Upper lobe of right lung (tissue), 1 donor: ENCODE data around the gene CIZ1. TPM values are rescaled to one million over a fixed set of nuclear protein-coding genes. Genes with fewer than 3 reads are reported as not detected.

Experiments used
- ATAC-seq: fragments of 200-7000 bp; cut with Tn5 transposase; one replicate; pipeline ENCODE4 v1.9.1; 2020; ENCODE audit warnings: mild to moderate bottlenecking, moderate library complexity
- DNase-seq: peaks from one replicate; pipeline ENCODE4 v3.0.0-alpha.2; 2020
- H3K27ac ChIP-seq: fragments of 200-600 bp; one replicate; pipeline ENCODE4 v1.8.0; 2022
- H3K27me3 ChIP-seq: fragments of 200-600 bp; one replicate; pipeline ENCODE4 v1.8.0; 2022; ENCODE audit warnings: mild to moderate bottlenecking
- H3K36me3 ChIP-seq: fragments of 200-600 bp; one replicate; pipeline ENCODE4 v1.8.0; 2022
- H3K4me1 ChIP-seq: fragments of 200-600 bp; one replicate; pipeline ENCODE4 v1.8.0; 2022
- H3K4me3 ChIP-seq: fragments of 200-600 bp; one replicate; pipeline ENCODE4 v1.8.0; 2022; ENCODE audit warnings: mild to moderate bottlenecking
- H3K9me3 ChIP-seq: fragments of 200-600 bp; one replicate; pipeline ENCODE4 v1.8.0; 2022
- intact Hi-C: fragments of 100-400 bp; cut with DNase I; formaldehyde crosslinking; loops from one replicate; pipeline ENCODE4 v1.11.0; 2022
- total RNA-seq: library from RNA; stranded (reverse); fragmentation: NEBNext Ultra II Directional; extraction: Animal tissue kit (Norgen Biotek cat#: 25700); gene quantifications from one replicate; pipeline ENCODE4 v1.2.1, GENCODE V29; 2021
- TF ChIP-seq, protein P1 (sequence below): fragments of 200-600 bp; IDR thresholded peaks from one replicate; pipeline ENCODE4 v1.8.0; 2022; ENCODE audit warnings: antibody characterized with exemption
- donor health status: DM: no; HTN: yes; CAD: no; lungs with severe emphysema.

The CIZ1 gene
- total RNA-seq, 1 donor from 2014 or later: 107 TPM

DNA sequence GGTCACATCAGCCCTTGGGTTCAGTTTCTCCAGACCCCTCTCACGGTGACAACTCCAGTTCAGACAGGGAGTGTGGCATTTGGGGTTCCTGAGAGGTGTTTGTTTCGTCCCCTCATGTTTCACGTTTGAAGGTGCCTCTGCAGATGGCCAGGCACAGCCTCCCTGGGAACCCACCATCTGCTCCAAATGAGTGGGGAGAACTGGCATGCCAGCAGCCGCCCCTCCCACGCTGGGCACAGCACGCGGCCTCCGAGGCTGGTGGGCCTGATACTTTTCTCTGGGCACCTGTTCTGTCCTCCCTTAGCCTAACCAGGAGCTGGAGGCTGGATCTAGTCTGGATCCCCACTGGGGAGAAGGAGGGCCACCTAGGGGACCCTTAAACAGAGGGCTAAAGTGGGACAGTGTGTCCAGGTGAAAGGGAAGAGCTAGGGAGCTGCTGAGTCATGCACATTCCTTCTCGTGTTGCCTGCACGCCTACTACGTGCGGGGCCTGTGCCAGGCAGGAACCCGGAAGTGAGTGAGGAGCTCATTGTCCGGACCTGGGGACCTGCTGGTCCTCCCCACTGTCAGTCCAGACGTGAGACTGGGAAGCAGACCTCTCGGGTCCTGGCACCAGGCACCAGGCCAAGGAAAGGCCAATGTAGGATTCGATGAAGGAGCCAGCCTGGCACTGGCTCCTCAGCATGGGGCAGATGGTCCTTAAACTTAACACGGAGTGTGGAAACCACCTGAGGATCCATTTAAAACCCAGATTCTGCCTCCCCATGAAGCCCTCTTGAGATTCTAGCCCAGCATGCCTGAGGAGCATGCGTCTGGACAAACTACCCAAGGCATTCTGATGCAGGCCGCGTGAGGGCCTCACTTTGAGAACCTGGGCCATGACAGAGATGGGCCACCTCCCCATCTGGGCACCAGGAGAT is 23.5 kb upstream of the CIZ1 start:
- Histone ChIP-seq H3K36me3 (no peaks in the 10 kb centered on the region), H3K9me3 (no peaks in the 10 kb centered on the region), H3K27me3 (no peaks in the 10 kb centered on the region), H3K27ac (peak overlapping the region; percentile 30), H3K4me3 (no peak overlapping the region), H3K4me1 (peaks cover 13% of the 10 kb centered on the region)
- ATAC-seq: no peak
- intact Hi-C loops: no loop called here
- TF ChIP-seq, protein P1, sequence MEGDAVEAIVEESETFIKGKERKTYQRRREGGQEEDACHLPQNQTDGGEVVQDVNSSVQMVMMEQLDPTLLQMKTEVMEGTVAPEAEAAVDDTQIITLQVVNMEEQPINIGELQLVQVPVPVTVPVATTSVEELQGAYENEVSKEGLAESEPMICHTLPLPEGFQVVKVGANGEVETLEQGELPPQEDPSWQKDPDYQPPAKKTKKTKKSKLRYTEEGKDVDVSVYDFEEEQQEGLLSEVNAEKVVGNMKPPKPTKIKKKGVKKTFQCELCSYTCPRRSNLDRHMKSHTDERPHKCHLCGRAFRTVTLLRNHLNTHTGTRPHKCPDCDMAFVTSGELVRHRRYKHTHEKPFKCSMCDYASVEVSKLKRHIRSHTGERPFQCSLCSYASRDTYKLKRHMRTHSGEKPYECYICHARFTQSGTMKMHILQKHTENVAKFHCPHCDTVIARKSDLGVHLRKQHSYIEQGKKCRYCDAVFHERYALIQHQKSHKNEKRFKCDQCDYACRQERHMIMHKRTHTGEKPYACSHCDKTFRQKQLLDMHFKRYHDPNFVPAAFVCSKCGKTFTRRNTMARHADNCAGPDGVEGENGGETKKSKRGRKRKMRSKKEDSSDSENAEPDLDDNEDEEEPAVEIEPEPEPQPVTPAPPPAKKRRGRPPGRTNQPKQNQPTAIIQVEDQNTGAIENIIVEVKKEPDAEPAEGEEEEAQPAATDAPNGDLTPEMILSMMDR: no peak
- peak; percentile 61 for DNase-seq

DNA sequence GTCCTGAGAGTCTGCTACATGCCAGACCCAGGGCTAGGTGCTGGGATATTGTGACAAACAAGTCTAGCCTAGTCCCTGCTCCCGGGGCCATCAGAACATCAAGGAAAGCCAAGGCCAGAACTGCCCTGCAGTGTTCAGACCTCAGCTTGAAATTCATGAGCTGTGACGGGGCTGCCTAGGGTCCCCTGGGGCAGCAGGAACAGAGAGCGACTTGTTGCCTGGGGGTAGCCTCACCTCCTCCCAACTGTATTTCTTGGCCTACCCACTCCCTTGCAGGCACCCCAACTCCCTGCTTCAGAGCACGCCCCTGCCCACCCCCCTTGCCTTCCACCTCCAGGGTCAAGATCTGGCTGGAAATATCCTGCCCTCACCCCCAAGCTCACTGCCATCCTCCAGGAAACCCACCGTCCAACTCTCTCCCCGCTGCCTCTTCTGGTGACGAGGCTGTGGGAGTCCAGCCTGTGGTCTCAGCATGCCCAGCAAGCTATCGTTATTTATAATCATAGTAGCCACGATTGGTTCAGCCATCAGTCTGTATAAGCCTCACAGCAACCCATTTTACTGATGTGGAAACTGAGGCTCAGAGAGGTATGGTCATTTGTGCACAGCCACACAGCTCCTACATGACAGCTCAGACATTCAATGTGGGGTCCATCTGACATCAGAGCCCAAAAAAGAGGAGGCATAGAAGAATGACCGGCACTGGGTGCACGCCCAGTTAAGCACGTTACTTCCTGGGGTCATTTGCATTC is 22.6 kb upstream of the CIZ1 start:
- DNase-seq: no peak
- Histone ChIP-seq H3K27me3 (no peaks in the 10 kb centered on the region), H3K4me1 (peaks cover 9% of the 10 kb centered on the region), H3K36me3 (no peaks in the 10 kb centered on the region), H3K27ac (no peak overlapping the region), H3K9me3 (no peaks in the 10 kb centered on the region), H3K4me3 (no peak overlapping the region)
- ATAC-seq: no peak
- TF ChIP-seq, protein P1: no peak
- intact Hi-C loops: no loop called here

DNA sequence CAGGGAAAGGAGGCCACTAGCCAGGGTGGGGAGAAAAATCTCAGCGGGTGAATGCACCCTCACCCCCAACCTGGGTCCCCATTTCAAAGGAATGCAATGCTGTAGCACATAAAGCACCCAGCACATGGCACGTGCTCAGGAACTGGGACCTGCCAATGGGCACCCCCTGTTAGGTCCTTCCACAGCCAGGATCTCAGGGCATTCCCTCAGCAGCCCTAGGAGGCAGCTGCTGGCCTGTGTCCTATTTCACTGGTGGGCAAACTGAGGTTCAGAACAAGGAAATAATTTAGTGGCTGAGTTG is 20.6 kb upstream of the CIZ1 start:
- no peaks in the 10 kb centered on the region for H3K36me3 ChIP-seq
- H3K9me3 ChIP-seq: no peaks in the 10 kb centered on the region
- DNase-seq: no peak
- intact Hi-C loops: no loop called here
- no peak for ATAC-seq
- H3K4me1 ChIP-seq: no peaks in the 10 kb centered on the region
- TF ChIP-seq, protein P1: no peak
- no peak overlapping the region for H3K4me3 ChIP-seq
- no peaks in the 10 kb centered on the region for H3K27me3 ChIP-seq
- no peak overlapping the region for H3K27ac ChIP-seq

DNA sequence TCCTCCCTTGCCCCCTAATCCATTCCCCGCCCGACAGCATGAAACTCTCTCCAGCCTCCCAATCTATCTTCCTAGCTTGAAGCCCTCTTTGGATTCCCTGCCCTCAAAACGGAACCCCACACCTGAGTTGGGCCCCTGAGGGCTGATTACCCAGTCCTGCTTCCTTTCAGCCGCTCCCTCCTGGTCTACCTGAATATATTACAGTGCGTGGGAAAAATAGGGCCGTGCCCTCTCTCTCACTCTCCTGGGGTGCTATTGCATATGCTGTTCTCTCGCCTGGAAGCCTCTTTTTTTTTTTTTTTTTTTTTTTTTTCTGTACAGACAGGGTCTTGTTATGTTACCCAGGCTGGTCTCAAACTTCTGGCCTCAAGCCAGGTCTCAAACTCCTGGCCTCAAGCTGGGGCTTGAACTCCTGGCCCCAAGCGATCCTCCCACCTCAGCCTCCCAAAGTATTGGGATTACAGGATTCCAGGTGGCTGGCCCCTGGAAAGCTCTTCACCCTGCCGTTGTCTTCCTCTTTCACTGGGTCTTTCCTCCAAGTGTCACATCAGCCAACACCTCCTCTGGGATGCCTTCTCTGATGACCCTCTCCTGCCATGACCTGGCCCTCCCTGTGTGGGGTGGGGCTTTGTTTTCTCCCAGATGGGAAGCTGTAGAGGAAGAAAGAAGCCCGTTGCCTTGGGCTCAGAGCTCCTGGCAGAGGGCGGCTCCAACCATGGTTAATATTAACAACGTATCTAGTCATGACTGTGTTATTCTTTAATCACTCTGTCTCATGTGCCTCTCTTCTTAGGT is 20.0 kb upstream of the CIZ1 start:
- no peaks in the 10 kb centered on the region for H3K36me3 ChIP-seq
- no peak overlapping the region for H3K4me3 ChIP-seq
- no peaks in the 10 kb centered on the region for H3K27me3 ChIP-seq
- intact Hi-C loops: no loop called here
- H3K4me1 ChIP-seq: no peaks in the 10 kb centered on the region
- ATAC-seq (no peak), DNase-seq (no peak)
- TF ChIP-seq, protein P1: no peak
- H3K27ac ChIP-seq: no peak overlapping the region
- H3K9me3 ChIP-seq: no peaks in the 10 kb centered on the region

DNA sequence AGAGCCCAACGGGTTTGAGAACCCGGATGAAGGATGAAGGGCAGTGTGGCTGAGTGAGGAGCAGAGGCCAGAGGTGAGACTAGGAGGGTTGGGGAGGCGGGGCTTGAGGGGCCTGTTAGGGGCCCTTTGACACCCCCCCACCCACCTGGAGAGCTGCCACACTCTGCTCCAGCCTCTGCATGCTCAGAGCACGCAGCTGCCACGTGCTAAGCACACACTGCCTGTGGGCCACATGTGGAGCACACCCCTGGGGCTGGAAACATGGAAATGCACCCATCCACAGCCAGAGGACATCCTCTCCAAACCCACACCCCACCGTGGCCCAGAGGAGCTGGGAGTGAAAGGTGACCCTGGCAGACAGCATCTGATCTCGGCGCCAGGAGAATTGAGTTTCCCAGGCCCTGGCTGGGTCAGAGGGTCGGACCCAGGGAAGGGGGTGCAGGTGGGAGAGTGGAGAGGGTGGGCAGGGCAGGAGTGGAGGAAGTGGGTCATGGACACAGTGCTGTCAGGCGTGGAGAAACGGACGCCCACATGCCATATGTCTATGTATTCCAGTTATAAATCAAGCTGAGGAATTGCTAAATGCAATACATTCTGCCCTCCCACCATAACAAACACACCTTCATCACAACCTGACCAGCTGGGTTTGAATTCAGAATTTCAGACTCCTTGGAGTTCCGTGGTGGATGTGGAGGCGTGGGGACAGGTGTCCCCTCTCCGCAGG is 17.7 kb upstream of the CIZ1 start:
- Histone ChIP-seq H3K4me1 (peaks cover 3% of the 10 kb centered on the region), H3K9me3 (no peaks in the 10 kb centered on the region), H3K27me3 (peaks cover 19% of the 10 kb centered on the region), H3K27ac (no peak overlapping the region), H3K4me3 (no peak overlapping the region), H3K36me3 (no peaks in the 10 kb centered on the region)
- ATAC-seq: no peak
- DNase-seq: no peak
- TF ChIP-seq, protein P1: no peak
- intact Hi-C loops: no loop called here
